ENCODE data around the gene ADGRA3. TPM values are rescaled to one million over a fixed set of nuclear protein-coding genes. Genes with fewer than 3 reads are reported as not detected.

The ADGRA3 gene
- total RNA-seq, 2 experiments from 2014 or later: not detected

DNA sequence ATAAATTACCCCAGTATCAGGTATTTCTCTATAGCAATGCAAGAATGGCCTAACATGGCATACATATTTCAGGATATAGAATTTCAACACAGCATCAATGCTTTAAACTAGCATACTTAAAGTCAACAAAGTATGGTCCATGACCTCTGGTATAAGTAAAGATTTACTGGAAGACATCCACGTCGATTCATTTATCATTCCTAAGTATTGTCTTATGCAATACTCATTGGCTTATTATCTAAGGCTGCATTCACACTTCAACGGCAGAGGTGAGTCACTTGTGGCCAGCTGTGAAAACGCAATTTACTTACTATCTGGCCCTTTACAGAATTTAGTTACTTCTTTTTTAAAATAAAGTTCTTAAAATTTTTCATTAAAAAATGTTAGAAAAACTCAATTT lies 42.6 kb downstream of the ADGRA3 start:
- ChIA-PET CTCF (ENCODE audit: unreplicated experiment) (no interaction called here), POLR2A (no interaction called here)
- no TSS peak for BruUV-seq (replicated peaks)
- H3K4me3 ChIP-seq (ENCODE audit: low read depth, low read length, poor library complexity, severe bottlenecking): no peak overlapping the region
- no peaks in the 10 kb centered on the region for H3K9me3 ChIP-seq (ENCODE audit: low read length)
- no peaks in the 10 kb centered on the region for H4K20me1 ChIP-seq (ENCODE audit: insufficient read depth, low read length)
- no peak overlapping the region for H3K4me2 ChIP-seq (ENCODE audit: low read length)
- TF ChIP-seq, protein P1, sequence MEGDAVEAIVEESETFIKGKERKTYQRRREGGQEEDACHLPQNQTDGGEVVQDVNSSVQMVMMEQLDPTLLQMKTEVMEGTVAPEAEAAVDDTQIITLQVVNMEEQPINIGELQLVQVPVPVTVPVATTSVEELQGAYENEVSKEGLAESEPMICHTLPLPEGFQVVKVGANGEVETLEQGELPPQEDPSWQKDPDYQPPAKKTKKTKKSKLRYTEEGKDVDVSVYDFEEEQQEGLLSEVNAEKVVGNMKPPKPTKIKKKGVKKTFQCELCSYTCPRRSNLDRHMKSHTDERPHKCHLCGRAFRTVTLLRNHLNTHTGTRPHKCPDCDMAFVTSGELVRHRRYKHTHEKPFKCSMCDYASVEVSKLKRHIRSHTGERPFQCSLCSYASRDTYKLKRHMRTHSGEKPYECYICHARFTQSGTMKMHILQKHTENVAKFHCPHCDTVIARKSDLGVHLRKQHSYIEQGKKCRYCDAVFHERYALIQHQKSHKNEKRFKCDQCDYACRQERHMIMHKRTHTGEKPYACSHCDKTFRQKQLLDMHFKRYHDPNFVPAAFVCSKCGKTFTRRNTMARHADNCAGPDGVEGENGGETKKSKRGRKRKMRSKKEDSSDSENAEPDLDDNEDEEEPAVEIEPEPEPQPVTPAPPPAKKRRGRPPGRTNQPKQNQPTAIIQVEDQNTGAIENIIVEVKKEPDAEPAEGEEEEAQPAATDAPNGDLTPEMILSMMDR (conservative IDR thresholded peaks at IDR 0.05; ENCODE audit: low read length): no peak
- no peak for TF ChIP-seq EZH2phosphoT487 (IDR thresholded peaks at IDR 0.05; ENCODE audit: borderline replicate concordance, low read depth, low read length)
- intact Hi-C loops (cut with micrococcal nuclease; ENCODE audit: unreplicated experiment): no loop called here
- no peak overlapping the region for H2AFZ ChIP-seq (ENCODE audit: low read length)
- H3K79me2 ChIP-seq (ENCODE audit: insufficient read depth, low read depth, low read length): no peaks in the 10 kb centered on the region
- no peaks in the 10 kb centered on the region for H3K9me2 ChIP-seq (ENCODE audit: insufficient read depth, low read length)
- DNase-seq (ENCODE audit: low spot score): no peak
- no peak overlapping the region for H3K27ac ChIP-seq (ENCODE audit: low read depth, low read length, poor library complexity, severe bottlenecking)
- no peaks in the 10 kb centered on the region for H3K4me1 ChIP-seq (ENCODE audit: insufficient read depth, low read length, poor library complexity, severe bottlenecking)
- no peaks in the 10 kb centered on the region for H3K36me3 ChIP-seq (ENCODE audit: insufficient read depth, low read length)

DNA sequence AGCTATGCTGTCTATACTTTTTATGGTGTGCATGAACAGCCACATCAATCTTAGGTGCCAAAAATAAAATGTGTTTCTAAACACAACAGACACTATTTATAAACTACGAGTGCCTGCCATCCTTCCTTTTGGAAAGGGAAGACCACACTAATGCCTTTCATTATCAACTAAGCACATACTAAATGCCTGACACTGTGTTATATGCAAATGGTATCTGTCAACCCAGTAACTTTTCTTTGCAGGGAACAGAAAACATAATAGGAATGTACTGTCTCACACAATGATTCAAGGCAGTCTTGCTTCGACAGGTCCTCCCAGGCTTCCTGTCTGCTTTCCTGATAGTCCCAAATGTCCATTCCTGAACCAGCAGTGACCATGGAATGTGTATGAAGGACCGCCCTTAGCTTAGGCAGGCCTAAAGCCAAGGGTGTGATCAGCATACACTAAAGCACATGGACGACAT lies 43.8 kb downstream of the ADGRA3 start:
- Histone ChIP-seq H4K20me1 (ENCODE audit: insufficient read depth, low read length) (no peaks in the 10 kb centered on the region), H3K9me3 (ENCODE audit: low read length) (no peaks in the 10 kb centered on the region), H2AFZ (ENCODE audit: low read length) (no peak overlapping the region), H3K4me1 (ENCODE audit: insufficient read depth, low read length, poor library complexity, severe bottlenecking) (no peaks in the 10 kb centered on the region), H3K4me2 (ENCODE audit: low read length) (no peak overlapping the region), H3K4me3 (ENCODE audit: low read depth, low read length, poor library complexity, severe bottlenecking) (no peak overlapping the region), H3K27ac (ENCODE audit: low read depth, low read length, poor library complexity, severe bottlenecking) (no peak overlapping the region), H3K9me2 (ENCODE audit: insufficient read depth, low read length) (no peaks in the 10 kb centered on the region), H3K79me2 (ENCODE audit: insufficient read depth, low read depth, low read length) (no peaks in the 10 kb centered on the region), H3K36me3 (ENCODE audit: insufficient read depth, low read length) (no peaks in the 10 kb centered on the region)
- no TSS peak for BruUV-seq (replicated peaks)
- CTCF ChIA-PET (ENCODE audit: unreplicated experiment): no interaction called here
- intact Hi-C loops (cut with micrococcal nuclease; ENCODE audit: unreplicated experiment): no loop called here
- DNase-seq (ENCODE audit: low spot score): no peak
- TF ChIP-seq EZH2phosphoT487 (IDR thresholded peaks at IDR 0.05; ENCODE audit: borderline replicate concordance, low read depth, low read length): no peak
- TF ChIP-seq, protein P1 (conservative IDR thresholded peaks at IDR 0.05; ENCODE audit: low read length): no peak
- POLR2A ChIA-PET: no interaction called here

DNA sequence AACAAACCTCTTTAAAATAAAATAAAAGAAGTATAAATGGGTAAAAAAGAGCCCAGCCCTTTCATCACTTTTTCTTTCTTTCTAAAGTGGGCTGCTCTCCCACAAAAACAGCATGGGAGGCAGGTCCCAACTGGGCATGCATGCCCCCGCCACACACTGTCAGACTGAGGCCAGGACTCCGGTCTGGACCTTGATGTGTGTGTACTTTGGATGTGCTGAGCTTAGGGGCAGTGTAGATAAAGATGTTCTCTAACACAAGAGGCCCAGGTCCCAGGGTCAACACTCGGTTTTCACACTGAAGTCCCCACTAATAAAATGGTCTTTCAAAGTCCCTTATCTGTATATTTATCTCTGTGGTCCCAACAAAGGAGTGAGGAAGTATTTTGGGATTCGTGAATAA lies 44.4 kb downstream of the ADGRA3 start:
- no peaks in the 10 kb centered on the region for H3K79me2 ChIP-seq (ENCODE audit: insufficient read depth, low read depth, low read length)
- POLR2A ChIA-PET: no interaction called here
- no TSS peak for BruUV-seq (replicated peaks)
- H3K4me1 ChIP-seq (ENCODE audit: insufficient read depth, low read length, poor library complexity, severe bottlenecking): no peaks in the 10 kb centered on the region
- intact Hi-C loops (cut with micrococcal nuclease; ENCODE audit: unreplicated experiment): no loop called here
- H3K9me2 ChIP-seq (ENCODE audit: insufficient read depth, low read length): no peaks in the 10 kb centered on the region
- no peaks in the 10 kb centered on the region for H3K9me3 ChIP-seq (ENCODE audit: low read length)
- H3K27ac ChIP-seq (ENCODE audit: low read depth, low read length, poor library complexity, severe bottlenecking): no peak overlapping the region
- DNase-seq (ENCODE audit: low spot score): no peak
- no peaks in the 10 kb centered on the region for H3K36me3 ChIP-seq (ENCODE audit: insufficient read depth, low read length)
- CTCF ChIA-PET (ENCODE audit: unreplicated experiment): no interaction called here
- no peak overlapping the region for H3K4me2 ChIP-seq (ENCODE audit: low read length)
- H3K4me3 ChIP-seq (ENCODE audit: low read depth, low read length, poor library complexity, severe bottlenecking): no peak overlapping the region
- no peak for TF ChIP-seq EZH2phosphoT487 (IDR thresholded peaks at IDR 0.05; ENCODE audit: borderline replicate concordance, low read depth, low read length)
- TF ChIP-seq, protein P1 (conservative IDR thresholded peaks at IDR 0.05; ENCODE audit: low read length): no peak
- H4K20me1 ChIP-seq (ENCODE audit: insufficient read depth, low read length): no peaks in the 10 kb centered on the region
- no peak overlapping the region for H2AFZ ChIP-seq (ENCODE audit: low read length)

Measured in OCI-LY7 (cell line).